IPS DF 6.9 (cell line): ENCODE results near the gene MARCHF5.

Experiments
- DNase-seq: peaks from one replicate; pipeline ENCODE4 v3.0.0-alpha.2; 2013; ENCODE audit warnings: low read depth, low spot score
- H3K27ac ChIP-seq: one replicate; pipeline ENCODE4 v1.5.1; 2013; ENCODE audit warnings: low read length, control low read depth
- H3K27me3 ChIP-seq: 2 replicates; pipeline ENCODE4 v1.6.1; 2013; ENCODE audit warnings: mild to moderate bottlenecking, low read length; ENCODE audit not compliant: control insufficient read depth, insufficient read depth
- H3K36me3 ChIP-seq: 2 replicates; pipeline ENCODE4 v1.6.1; 2013; ENCODE audit warnings: low read length; ENCODE audit not compliant: control insufficient read depth, insufficient read depth
- H3K4me1 ChIP-seq: 2 replicates; pipeline ENCODE4 v1.6.1; 2013; ENCODE audit warnings: low read length; ENCODE audit not compliant: control insufficient read depth, insufficient read depth
- H3K4me3 ChIP-seq: 2 replicates; pipeline ENCODE4 v1.5.1; 2013; ENCODE audit warnings: mild to moderate bottlenecking, low read length
- H3K9me3 ChIP-seq: 2 replicates; pipeline ENCODE4 v1.6.1; 2013; ENCODE audit warnings: low read length, inconsistent platforms; ENCODE audit not compliant: control insufficient read depth, insufficient read depth
- WGBS: extraction: QIAGEN DNeasy Blood & Tissue Kit; methylation state at CpG from one replicate; pipeline ENCODE4 v1.1.7; 2013; ENCODE audit warnings: mixed read lengths, missing lambda C conversion rate; ENCODE audit not compliant: insufficient read length, insufficient coverage; 5-methylcytosine and 5-hydroxymethylcytosine counted together

Gene MARCHF5

DNA sequence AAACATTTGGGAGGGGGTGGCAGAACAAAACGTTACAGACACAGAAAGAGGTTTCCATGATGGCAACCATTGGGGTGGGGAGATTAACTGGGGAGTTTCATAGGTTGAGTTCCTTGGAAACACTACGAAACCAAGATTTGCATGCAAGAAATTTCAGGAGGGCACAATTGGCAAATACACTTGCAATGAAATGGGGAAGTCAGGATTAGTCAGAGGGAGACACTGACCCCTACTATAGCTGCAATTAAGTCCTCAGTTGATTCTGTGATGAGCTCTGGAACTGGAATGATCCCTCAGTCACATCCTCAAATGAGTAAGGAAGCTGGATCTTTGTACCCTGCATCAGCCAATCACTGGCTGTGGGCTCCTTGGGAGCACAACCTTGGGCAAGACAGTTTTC, 22.2 kb upstream of the MARCHF5 start:
- Histone ChIP-seq H3K27ac (no peak overlapping the region), H3K9me3 (no peaks in the 10 kb centered on the region), H3K4me1 (no peaks in the 10 kb centered on the region), H3K4me3 (no peak overlapping the region), H3K36me3 (no peaks in the 10 kb centered on the region), H3K27me3 (no peaks in the 10 kb centered on the region)
- DNase-seq, result no peak
- WGBS, result no CpG with 5 or more reads among the region's 2 CpGs

DNA sequence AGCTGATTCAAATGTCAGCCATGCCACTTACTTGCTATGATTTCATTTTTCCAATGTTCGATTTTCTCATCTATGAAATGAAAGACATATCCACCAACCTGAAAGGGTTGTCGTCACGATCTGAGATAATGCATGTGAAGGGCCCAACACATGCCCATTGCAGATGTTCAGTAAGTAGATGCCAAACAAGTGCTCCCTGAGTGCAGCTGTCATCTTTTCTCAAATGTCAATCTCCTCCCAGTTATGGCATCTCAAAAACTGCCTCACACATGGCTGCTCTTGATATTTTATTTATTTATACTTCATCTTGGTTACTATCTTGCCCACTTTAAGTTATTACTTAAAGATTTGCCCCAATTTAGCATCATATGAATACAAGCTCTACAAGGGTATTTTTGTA, 16.9 kb upstream of the MARCHF5 start:
- Histone ChIP-seq H3K4me3 (no peak overlapping the region), H3K27me3 (no peaks in the 10 kb centered on the region), H3K9me3 (no peaks in the 10 kb centered on the region), H3K27ac (no peak overlapping the region), H3K36me3 (no peaks in the 10 kb centered on the region), H3K4me1 (no peaks in the 10 kb centered on the region)
- no peak for DNase-seq
- WGBS, result no CpG with 5 or more reads among the region's 3 CpGs

DNA sequence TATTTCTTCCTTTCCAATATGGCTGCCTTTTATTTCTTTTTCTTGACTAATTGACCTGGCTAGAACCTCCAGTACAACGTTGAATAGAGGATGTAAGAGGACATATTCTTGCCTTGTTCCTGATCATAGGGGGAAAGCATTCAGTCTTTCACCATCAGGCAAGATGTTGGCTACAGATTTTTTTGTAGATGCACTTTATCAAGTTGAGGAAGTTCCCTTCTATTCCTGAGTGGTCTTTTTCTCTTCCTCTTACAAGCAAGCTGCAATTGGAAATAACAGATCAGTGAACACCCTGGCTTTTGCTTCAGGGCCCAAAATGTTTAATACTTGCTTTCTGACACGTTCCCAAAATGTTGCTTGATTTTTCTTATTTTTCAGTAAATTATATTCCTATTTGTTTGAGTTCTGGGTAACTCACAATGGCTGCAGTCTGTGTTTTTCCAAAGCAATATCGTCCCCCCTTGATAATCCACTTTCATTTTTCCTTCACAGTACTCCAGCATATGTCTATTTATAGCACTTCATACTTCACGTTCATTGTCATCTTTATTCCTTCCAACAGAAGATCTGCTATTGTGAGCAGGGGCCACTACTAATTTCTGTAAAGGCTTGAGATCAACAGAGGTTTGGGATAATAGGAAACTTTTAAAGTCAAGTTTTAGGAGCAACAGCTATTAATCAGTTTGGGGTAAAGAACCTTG, 11.8 kb upstream of the MARCHF5 start:
- Histone ChIP-seq H3K4me1 (no peaks in the 10 kb centered on the region), H3K4me3 (no peak overlapping the region), H3K27me3 (no peaks in the 10 kb centered on the region), H3K27ac (no peak overlapping the region), H3K36me3 (no peaks in the 10 kb centered on the region), H3K9me3 (no peaks in the 10 kb centered on the region)
- DNase-seq, result no peak
- WGBS, result no CpG with 5 or more reads among the region's 4 CpGs

DNA sequence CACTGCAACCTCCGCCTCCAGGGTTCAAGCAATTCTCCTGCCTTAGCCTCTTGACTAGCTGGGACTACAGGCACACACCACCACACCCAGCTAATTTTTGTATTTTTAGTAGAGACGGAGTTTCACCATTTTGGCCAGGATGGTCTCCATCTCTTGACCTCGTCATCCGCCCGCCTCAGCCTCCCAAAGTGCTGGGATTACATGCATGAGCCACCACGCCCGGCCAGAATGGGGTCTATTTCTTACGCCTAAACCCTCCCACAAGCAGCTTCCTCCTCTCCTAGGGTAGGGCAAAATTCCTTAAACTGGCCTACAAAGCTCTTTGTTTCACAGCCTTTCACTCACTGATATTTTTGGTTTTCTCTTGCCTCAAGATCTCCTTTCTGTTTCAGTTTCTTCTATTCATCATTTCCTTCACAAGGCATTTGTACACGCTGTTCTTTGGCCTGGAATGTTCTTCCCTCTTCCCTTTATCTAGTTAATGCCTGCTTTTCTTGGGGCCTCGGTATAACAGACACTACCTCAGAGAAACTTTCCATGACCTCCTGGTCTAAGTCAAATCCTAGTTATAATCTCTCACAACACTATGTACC, 6.8 kb upstream of the MARCHF5 start:
- Histone ChIP-seq H3K4me1 (no peaks in the 10 kb centered on the region), H3K9me3 (no peaks in the 10 kb centered on the region), H3K27me3 (no peaks in the 10 kb centered on the region), H3K27ac (no peak overlapping the region), H3K36me3 (no peaks in the 10 kb centered on the region), H3K4me3 (no peak overlapping the region)
- WGBS, result no CpG with 5 or more reads among the region's 10 CpGs
- no peak for DNase-seq

GRCh38 chr10:92290076-92290836, 711 bp upstream of the MARCHF5 start:
- no CpG with 5 or more reads among the region's 33 CpGs for WGBS
- no peak for DNase-seq
- H3K27me3 ChIP-seq, result no peaks in the 10 kb centered on the region
- H3K4me1 ChIP-seq, result no peaks in the 10 kb centered on the region
- no peak overlapping the region for H3K27ac ChIP-seq
- no peaks in the 10 kb centered on the region for H3K9me3 ChIP-seq
- H3K4me3 ChIP-seq, result peak overlapping the region; percentile 90
- no peaks in the 10 kb centered on the region for H3K36me3 ChIP-seq

DNA sequence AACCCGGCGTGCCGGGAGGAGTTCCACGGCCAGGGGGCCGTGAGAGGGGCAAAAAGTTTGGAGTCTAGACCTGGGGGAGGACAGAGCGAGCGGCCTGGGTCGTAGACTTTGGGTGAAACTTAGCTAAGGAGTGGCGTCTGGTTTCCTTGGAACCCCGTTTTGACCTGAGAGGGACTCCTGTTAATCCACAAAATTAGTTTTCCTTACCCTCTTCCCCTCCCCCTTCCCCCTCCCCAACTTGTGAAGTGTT, 574 bp downstream of the MARCHF5 start:
- H3K36me3 ChIP-seq, result no peaks in the 10 kb centered on the region
- H3K9me3 ChIP-seq, result no peaks in the 10 kb centered on the region
- DNase-seq, result no peak
- H3K27ac ChIP-seq, result no peak overlapping the region
- no peaks in the 10 kb centered on the region for H3K27me3 ChIP-seq
- no peaks in the 10 kb centered on the region for H3K4me1 ChIP-seq
- peak overlapping the region; percentile 90 for H3K4me3 ChIP-seq
- WGBS, result no CpG with 5 or more reads among the region's 10 CpGs

- Histone ChIP-seq H3K36me3 (no peaks in the 10 kb centered on the region), H3K9me3 (no peaks in the 10 kb centered on the region), H3K27ac (no peak overlapping the region), H3K27me3 (no peaks in the 10 kb centered on the region), H3K4me3 (peak overlapping the region; percentile 90; the same call in 1 of the 2 replicates), H3K4me1 (no peaks in the 10 kb centered on the region)
- DNase-seq, result no peak
- no CpG with 5 or more reads among the region's 17 CpGs for WGBS
Observed at GRCh38 chr10:92291921-92292845, 1.2 kb downstream of the MARCHF5 start.

GRCh38 chr10:92298487-92298886, 7.5 kb downstream of the MARCHF5 start:
- no peak overlapping the region for H3K4me3 ChIP-seq
- no peaks in the 10 kb centered on the region for H3K36me3 ChIP-seq
- no CpG with 5 or more reads among the region's 6 CpGs for whole genome bisulfite sequencing
- no peak overlapping the region for H3K27ac ChIP-seq
- H3K4me1 ChIP-seq, result no peaks in the 10 kb centered on the region
- no peaks in the 10 kb centered on the region for H3K27me3 ChIP-seq
- no peaks in the 10 kb centered on the region for H3K9me3 ChIP-seq
- no peak for DNase-seq

DNA sequence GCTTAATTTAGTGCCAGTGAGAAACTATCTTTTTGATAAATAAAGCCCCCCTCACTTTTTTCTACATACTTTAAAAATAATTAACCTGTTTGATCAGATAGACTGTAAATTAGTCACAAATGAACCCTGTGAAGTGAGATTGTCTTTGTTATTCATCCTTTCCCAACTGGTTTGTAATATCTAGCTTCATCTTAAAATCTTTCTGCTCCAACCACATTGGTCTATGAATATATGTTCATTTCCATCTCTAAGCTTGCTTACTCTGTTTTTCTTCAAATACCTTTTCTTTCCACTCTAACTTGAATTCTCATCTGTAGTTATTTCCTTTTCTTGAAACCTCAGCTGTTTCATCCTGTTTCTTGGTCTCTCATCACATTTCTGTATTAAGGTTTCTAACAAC, 12.1 kb downstream of the MARCHF5 start:
- no peaks in the 10 kb centered on the region for H3K36me3 ChIP-seq
- H3K4me1 ChIP-seq, result no peaks in the 10 kb centered on the region; the same call in 1 of the 2 replicates
- no peaks in the 10 kb centered on the region for H3K9me3 ChIP-seq
- no peak overlapping the region for H3K27ac ChIP-seq
- DNase-seq, result no peak
- H3K4me3 ChIP-seq, result no peak overlapping the region
- H3K27me3 ChIP-seq, result no peaks in the 10 kb centered on the region

DNA sequence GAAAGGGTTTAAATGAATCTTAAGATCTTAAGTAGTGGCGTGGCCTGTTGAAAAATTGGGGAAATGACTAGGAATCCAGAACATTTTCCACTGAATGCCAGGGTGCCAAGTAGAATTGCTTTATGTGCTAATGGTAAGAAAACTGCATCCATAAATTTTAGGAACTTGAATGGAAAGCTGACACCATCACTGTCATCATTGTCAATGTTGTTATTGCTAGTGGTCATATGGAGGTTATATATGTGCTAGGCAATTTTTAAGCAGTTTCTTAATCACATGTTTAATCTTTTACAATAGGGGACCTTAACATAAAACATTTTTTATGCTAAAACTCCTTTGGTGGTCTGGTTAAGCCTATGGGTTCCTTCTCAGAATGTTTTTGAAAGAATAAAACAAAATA, 13.1 kb downstream of the MARCHF5 start:
- Histone ChIP-seq H3K36me3 (no peaks in the 10 kb centered on the region), H3K4me1 (no peaks in the 10 kb centered on the region; the same call in 1 of the 2 replicates), H3K4me3 (no peak overlapping the region), H3K27ac (no peak overlapping the region), H3K9me3 (no peaks in the 10 kb centered on the region), H3K27me3 (no peaks in the 10 kb centered on the region)
- no peak for DNase-seq
- 100% methylated on average over 1 of the region's 1 CpG for WGBS
